HG02973 (cell line): ENCODE results near the gene ASTN2.

Experiments used
- ATAC-seq: cut with Tn5 transposase; IDR thresholded peaks from one replicate; pipeline ENCODE4 v1.9.1; 2021; ENCODE audit warnings: moderate library complexity; ENCODE audit not compliant: unreplicated experiment

The ASTN2 gene

DNA sequence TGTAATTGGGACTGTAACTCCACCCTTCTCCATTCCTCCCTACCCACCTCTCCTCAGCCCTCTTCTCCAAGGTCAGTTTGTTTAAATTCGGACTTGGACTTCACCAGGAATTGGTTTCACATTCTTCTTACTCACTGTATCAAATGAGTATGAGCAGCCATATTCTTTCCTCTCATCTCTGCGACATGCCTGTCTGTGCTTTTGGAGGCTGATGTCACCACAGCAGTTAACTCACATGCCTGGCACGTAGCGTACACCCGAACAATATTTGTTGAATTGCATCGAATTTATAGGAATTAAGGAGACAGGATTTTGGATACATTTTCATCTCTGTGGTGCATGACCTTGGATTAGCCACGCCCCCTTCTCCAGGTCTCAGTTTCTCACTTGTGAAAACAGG lies 291.1 kb downstream of the ASTN2 start:
- ATAC-seq: no peak

DNA sequence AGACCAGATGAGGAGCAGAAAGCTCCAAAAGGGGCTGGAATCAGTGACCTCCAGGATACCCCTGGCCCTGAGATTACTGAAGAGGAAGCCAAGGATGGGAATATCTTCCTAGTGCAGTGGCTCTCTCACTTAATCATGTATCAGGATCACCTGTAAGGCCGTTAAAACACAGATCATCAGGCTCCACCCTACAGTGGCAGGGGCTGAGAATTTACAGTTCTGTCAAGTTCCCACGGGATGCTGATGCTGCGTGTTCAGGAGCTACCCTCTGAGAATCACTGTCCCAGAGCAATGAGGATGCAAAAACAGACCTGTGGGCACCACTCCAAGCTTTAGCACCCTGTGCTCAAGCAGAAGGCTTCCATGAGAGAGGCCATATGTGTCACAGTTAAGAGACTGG lies 291.9 kb downstream of the ASTN2 start:
- no peak for ATAC-seq

DNA sequence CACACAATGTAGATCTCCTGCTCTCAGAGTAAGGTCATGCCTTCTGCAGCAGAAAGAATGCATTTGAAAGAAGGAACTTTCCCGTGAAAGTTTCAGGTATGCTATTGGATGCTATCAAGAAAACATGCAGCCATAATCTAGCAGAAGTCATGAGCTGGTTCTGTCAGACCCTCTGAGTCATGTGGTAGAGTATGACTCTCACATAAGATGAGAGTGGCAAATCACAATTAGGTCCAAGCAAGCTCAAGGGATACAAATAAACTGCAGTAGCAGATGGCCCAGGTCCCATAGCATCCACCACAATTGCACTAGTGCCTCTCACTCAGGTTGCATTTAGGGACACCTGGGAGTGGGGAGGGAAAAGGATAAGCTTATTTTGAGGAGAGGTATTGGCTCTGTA lies 292.8 kb downstream of the ASTN2 start:
- ATAC-seq: no peak

DNA sequence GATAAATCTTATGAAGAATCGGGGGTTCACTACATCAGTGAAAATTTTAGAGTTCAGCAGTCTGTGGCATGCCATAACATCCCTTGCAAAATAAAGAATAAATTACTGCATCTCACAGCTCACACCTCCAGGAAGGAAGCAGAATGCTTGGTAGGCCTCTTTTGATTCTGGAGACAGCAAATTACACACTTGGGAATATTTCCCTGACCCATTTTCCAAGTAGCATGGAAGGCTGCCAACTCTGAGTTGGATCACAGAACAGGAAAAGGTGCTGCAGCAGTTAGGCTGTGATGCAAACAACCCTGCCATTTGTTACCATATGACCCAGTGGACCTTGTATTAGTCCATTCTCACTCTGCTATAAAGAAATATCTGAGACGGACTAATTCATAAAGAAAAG lies 293.5 kb downstream of the ASTN2 start:
- no peak for ATAC-seq

DNA sequence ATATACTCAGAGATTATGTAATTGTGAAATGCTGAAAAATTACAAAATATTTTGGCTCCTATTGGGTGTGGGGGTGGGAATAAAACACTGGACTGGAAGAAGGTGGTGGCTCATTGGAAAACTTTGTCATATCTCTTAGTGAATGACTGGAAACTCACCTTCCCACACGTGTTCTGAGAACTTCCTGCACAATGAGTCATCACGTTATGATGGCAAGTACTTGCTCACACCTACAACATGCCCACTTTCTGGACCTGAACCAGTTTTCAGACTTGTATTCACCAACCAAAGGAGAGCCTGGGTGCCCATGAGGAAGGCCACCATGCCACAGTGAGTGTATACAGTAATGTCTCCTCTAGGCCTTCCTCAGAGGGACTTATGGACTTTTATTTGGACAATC lies 294.8 kb downstream of the ASTN2 start:
- no peak for ATAC-seq

DNA sequence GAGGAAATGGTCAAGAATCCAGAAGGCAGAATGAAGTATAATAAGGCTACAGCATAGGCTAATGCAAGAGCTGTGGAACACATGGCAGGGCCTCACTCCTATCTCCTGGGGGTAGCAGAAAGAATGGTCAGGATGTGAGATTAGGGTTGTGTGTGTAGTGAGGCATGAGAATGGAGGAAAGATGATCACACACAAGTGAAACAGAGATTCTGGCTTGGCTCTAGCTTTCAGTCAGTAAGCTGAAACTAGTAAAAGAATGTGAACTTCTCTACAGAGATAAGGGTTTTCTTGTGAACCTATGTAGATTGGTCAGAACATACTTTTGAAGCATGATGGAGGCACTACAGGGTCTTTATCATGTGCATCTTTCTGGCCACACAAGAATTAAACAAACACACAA lies 298.8 kb downstream of the ASTN2 start:
- peak; percentile 73 for ATAC-seq

DNA sequence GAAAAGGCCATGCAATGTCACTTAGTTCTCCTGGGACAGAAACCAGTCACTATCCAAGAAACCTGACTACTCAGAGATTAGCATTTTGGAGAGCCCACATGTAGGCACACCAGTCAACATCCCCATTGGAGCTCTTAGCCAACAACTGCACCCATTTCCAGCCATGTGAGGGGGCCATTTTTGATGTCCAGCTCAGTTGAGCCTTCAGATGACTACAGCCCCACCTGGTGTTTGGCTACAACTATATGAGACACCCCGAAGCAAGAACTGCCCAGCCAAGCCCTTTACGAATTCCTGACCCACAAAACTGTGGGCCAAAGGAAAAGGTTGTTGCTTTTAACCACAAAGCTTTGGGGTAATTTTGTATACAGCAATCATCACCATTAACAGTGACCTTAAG lies 300.1 kb downstream of the ASTN2 start:
- ATAC-seq: no peak

DNA sequence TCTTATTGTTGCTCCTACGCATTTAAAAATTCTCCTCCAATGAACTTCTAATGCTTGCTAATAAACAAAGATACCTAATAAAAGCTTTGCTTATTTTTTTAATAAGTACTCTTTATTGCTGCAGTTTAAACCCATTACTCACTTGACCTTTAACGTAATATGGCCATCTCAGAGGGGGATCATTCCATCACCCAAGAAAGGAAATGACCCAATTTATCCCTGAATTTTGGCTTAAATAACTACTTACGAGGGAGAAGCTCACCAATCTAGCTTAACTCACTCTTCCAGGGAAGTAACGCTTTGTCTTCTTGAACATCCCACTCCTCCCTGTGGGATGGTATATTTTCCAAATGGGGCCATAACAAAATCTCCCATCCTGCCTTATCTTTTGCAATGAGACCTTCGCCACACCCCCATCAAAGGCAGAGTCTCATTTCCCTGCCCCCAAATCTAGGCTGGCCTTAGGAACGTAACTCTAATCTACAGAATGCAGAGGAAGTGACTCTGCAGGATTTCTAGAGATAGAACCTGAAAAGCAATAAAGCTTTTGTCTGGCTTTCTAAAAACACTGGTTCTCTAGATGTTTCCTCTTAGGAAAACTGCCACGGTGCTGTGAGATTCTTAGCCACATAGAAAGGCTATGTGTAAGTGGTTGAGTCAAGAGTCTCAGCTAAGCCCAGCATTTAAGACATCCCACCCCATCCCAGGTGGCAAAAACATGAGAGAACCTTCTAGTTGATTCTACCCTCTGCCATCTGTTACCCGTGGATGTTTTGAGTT lies 310.0 kb downstream of the ASTN2 start:
- ATAC-seq: no peak

DNA sequence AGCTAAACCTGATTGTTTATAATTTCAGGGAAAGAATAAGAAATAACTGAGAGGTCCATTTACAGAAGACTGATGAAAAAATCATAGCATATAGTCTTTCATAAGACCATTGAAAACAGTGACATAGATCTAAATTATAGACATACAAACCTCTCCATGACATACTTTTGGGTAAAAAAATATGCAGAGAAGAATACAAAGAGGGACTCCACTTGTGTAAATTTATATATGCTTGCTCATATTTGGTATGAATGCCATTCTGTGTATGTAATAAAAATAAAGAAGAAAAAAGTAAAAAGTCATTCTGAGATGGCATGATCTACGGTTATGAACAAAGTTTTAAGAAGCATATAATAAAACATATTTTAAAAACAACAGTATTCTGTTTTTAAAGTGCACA lies 310.7 kb downstream of the ASTN2 start:
- ATAC-seq: no peak

DNA sequence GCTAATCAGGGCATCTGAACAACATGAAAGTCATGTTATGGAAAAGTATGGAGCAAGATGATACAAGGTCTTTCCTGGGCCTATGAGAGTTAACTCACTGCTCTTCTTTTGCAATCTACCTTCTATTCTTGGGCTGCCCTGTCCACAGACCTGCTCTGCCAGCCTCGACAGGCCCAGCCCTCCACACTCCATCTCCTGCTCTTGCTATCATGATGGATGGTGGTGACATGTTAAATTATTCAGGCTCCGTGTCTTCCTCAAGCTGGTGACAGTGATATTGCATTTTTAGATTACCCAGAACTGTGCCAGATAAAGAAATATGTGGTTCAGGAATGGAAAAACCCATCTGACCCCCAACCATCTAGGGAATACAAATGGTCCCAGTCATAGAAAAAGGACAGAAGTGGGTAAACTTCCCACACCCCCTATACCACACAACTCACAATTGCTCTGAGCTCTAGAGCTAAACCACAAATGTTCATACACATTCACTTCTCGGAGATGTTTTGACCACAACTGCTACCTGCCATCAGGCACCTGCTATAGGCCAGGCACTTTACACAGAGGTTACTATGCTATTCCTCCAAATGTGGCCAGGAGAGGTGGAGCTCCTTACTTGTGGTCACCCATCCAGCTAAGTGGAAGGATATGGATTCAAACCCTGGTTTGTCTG lies 311.3 kb downstream of the ASTN2 start:
- ATAC-seq: no peak

DNA sequence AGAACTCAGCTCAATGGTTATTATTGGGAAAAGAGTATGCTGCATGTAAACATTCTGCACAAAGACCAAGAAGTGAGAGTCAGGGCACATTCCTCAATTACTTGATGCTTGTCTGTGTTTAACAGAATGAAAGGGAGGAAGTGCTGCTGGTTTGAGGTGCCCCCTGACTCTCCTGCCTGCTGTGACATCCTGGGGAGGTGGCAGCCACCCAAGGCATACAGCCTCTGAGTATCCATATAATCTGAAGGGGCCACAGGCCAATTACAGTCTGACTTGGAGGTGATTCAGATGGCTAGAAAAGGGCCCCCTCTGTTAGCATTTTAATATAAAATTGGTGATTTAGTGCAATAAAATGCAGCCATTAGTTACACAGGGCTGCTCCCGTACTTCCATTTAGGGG lies 313.8 kb downstream of the ASTN2 start:
- ATAC-seq: no peak

DNA sequence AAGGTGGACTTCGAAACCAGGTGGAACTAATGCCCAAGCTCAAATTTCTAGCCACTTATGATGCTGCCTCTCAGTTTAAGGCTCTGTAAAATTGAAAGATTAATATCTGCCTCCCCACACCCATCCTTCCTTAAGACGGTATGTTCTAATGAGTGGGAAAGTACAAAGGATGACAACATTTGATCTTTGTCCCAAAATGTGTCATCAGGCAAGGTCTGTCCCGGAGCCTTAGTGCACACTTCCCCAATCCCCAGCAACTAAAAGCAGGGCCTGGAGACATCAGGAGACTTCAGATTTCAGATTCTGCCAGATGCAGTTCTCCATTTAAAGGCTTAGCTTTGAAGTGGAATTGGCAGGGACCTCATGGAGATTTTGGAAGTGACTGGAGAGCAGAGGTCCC lies 316.5 kb downstream of the ASTN2 start:
- no peak for ATAC-seq

DNA sequence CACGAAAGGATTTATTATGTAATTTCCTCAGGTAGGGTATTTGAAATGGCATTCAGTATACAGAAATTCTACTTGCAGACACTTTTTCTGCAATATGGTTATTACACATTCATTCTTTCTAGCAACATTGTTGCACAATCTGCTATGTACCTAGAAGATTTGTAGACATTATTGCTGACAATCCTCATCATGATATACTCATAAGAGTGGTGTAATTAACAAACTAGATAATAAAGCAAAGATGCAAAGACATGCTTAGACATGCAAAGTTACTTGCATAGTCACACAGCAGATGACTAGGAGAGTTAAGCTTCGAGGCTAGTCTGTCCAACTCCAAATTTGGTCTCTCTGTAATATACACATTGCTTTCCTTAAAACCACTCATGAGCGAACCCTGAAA lies 317.1 kb downstream of the ASTN2 start:
- no peak for ATAC-seq

DNA sequence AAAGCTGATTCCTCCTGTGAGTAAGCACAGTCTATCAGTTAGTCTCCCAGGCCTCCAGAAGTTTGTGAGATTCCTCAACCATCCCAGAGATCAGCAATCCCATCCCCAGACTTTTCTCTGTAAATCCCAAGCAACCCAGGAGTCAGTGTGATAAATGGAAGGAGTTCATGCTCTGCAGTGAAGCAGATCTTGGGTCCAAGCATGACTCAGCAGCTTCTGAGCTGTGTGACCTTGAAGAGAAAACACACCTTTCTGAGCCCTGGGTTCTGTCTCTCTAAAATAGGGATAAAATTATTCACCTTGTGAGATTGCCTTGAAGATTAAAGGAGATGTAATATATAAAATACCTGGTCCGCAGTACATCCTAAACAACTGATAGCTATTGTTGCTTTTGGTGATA lies 318.7 kb downstream of the ASTN2 start:
- no peak for ATAC-seq

DNA sequence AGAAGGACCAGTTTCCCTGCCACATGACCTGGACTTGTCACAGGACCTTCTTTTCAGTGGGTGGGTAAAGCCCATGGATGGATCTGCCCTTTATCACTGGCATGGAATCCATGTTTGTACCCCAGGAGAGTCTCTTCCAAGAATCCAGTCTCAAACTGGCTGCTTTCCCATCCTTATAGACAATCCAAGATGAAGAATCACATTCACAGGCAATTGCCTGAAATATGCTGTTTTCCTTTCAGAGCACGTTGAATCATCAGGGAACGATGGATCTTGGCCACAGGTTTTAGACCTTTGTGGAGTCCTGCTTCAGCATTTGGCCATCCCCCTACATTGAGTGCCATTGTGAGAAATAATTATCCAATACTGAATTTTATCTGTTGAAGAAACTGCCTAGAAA lies 319.8 kb downstream of the ASTN2 start:
- ATAC-seq: no peak

DNA sequence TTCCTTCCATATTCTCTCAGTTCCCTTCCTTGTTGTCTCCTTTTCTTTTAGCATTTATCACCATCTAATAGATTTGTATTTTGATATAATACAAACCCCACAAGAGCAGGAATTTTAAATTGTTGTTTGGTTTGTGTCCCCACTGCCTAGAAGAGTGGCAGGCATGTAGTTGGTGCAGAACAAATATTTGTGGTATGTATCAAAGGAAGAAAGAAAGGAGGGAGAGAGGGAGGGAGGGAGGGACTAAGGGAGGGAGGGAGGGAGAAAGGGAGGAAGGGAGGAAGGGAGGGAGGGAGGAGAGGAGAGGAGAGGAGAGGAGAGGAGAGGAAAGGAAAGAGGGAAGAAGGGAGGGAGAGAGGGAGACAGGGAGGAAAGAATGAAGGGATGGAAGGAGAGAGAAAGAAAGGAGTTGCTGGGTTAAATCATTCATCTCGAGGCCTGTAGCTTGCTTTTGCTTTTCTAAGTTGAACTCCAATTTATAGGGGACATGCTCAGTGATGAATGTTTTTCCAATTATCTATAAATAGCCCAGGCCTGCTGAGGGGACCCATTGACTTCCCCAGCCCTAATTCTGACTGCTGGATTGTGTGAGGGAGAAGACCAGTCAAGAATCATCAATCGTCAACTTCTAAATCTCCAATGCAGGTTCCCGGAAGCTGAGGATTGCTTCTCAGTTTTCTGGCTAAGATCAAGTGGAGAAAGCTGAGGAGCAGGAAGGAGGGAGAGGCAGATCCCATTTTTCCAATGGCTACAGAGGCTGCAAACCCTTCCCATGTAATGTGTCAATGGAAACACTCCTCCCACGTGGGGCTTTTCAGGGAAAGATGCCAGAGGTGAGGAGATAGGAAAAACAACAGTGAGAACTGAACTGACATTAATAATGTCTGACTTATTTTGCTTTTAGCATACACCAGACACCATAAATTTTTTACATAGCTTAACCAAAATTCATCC lies 320.7 kb downstream of the ASTN2 start:
- no peak for ATAC-seq

DNA sequence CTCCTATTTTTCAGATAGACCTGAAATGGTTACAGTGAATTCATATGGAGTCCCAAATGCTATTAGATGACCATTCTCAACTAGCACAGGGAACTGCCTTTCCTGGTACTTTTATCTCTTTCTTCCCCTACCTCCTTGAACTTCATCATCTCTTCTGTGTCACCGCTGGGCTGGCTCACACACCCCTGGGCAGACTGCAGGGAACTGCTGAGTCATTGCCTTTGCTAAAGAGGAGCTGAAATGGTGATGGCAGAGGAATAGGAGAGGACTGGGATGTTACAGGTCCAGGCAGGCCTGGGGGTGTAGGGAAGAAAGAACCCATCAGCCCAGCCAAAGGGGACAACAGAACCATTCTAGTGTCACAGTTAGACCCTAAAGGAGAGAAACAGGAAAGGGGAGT lies 322.3 kb downstream of the ASTN2 start:
- ATAC-seq: no peak

DNA sequence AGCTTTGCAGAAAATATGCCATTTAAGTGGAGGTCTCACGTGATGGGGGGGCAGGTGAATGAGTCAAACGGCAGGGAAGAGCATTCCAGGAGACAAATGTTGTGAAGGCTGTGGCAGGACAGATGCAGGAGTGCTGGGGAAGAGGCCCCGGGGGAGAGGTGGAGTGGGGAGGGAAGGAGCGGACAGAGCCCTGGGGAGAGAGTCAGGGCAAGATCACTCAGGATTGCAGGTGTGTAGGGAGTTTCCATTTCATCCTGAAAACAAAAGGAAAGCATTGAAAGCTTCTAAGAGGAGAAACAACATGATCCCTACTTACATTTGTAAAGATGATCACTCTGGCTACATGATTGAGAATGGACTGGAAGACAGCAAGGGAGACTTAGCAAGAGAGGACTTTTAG lies 323.3 kb downstream of the ASTN2 start:
- no peak for ATAC-seq

DNA sequence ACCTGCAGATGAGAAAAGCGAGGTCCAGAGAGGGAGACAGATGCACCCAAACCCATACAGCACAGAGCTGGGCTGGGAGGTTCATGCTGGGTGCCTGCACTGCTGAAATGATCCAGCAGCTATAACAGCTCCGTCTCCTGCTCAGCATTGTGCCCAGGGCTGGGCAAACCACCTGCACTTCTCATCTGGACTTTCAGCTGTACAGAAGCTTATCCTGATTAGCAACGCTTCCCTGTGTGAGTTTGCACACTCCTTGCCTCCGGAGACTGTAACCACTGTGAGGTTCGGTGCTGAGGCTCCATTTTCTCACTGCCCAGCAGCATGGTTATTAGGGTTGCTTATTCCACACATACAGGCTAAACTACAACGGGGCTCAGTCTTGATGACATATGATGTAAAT lies 326.1 kb downstream of the ASTN2 start:
- ATAC-seq: no peak

DNA sequence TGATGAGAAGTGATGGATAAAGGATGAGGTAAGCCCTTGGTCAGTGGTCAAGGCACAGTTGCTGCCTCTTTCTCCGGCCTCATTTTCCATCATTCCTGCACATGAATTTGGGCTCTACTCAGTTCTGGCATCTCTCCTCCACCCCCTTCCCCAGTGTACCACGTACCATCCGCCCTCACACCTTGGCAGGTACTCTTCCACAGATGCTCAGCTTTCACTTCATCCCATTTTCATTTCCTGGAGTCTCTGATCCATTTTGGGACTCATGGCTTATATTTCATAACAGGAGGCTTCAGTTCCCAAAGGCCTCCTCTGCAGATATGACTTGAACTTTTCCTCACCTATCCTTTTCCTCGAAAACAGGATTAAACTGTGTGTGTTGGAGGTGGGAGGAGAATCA lies 326.7 kb downstream of the ASTN2 start:
- no peak for ATAC-seq

DNA sequence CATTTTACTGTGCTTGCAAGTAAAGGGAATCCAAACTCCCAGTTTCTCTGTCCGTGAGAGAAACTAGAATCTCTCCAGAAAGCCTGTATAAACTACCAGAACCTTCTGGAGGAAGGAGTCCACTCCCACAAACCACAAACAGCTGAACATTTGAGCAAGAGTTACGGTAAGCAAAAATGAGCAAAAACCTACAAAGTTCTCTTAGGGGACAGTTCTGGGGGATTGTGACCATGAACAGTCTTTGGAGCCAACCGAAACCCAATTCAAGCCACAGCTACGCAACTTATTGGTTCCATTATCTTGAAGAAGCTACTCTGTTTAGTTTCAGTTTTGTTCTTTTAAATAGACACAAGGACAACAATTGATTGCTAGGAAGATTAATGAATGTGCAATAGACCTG lies 330.6 kb downstream of the ASTN2 start:
- no peak for ATAC-seq

DNA sequence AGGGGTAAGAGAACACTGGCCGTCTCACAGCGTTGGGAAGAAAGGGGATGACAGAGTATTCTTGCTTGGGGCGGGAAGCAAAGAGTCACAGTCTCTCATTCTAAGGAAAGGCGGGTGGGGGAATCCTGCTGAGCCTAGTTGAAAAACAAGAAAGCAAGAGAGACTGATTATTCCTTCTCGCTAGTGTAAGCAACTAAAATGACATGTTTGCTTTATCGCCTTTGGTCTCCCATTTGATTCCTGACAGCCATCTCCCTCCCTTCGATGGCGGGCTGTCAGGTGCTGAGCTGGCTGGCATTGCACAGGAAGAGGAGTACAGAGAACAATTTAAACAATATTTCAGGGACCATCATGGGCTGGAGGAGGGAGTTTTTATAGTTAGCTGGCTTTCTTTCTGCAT lies 331.3 kb downstream of the ASTN2 start:
- ATAC-seq: no peak
